GM19193 (cell line): ENCODE data around the gene CARMIL3.

ENCODE experiments used
- POLR2A ChIP-seq: IDR thresholded peaks from 4 replicates; pipeline ENCODE4 v1.6.1; 2011; ENCODE audit not compliant: insufficient read depth, insufficient read length; ENCODE audit errors: extremely low read depth

Gene CARMIL3

DNA sequence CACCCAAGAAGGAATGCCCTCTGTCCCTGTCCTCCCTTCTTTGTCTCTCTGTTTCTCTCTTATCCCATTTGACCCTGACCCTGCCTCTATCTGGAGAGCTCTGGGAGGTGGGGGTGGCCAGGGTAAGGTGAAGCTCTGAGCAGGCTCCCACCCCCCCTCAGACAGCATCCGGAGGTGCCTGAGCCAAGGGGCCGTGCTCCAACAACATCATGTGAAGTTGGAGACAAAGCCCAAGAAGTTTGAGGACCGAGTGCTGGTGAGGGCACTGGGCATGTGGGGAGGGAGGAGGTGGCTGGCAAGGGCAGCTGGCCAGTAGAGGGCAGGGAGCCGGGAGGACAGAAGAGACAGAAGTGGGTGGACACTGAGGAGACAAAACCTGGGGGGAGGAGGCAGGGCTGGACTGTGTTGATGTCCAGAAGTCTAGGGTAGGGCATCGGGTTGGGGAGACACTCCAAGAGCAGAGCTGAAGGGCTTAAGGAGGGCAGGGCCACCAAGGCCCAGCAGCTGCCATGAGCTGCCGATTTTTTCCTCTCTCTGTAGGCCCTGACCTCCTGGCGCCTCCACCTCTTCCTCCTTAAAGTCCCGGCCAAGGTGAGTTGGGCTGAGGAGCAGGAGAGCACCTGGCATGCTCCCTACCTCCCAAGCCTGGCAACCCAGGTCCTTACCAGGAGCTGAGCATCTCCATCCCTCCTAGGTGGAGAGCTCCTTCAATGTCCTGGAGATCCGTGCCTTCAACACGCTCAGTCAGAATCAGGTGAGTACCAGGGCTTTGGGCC, 1.9 kb downstream of the CARMIL3 start:
- no peak for TF ChIP-seq POLR2A

DNA sequence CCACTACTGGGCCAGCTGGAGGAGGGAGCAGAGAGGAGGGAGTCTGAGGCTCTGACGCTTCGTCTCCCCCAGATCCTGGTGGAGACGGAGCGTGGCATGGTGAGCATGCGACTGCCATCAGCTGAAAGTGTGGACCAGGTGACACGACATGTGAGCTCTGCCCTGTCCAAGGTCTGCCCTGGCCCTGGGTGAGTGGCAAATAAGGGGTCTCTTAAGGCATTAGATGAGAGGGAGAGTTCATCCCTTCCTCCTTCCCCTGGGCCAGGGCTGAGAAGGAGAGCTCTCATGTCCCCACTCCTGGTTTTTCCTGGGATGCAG, 2.5 kb downstream of the CARMIL3 start:
- TF ChIP-seq POLR2A = no peak

DNA sequence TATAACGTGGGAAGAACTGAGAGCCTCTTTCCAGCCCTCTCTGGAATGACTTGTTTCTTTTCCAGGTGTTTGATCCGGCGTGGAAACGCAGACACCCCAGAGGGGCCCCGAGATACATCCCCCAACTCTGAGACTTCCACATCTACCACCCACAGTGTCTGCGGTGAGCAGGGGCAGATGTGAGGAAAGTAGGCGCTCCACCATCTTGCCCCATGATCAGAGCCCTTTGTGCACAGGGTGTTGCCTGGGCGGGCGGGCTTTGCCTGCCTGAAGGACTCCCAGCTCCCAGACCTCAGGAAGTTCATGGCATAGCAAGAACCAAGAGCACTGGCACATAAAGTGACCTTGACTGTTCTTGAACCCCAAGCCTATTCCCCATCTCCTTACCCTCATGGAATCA, 2.8 kb downstream of the CARMIL3 start:
- TF ChIP-seq POLR2A = no peak

DNA sequence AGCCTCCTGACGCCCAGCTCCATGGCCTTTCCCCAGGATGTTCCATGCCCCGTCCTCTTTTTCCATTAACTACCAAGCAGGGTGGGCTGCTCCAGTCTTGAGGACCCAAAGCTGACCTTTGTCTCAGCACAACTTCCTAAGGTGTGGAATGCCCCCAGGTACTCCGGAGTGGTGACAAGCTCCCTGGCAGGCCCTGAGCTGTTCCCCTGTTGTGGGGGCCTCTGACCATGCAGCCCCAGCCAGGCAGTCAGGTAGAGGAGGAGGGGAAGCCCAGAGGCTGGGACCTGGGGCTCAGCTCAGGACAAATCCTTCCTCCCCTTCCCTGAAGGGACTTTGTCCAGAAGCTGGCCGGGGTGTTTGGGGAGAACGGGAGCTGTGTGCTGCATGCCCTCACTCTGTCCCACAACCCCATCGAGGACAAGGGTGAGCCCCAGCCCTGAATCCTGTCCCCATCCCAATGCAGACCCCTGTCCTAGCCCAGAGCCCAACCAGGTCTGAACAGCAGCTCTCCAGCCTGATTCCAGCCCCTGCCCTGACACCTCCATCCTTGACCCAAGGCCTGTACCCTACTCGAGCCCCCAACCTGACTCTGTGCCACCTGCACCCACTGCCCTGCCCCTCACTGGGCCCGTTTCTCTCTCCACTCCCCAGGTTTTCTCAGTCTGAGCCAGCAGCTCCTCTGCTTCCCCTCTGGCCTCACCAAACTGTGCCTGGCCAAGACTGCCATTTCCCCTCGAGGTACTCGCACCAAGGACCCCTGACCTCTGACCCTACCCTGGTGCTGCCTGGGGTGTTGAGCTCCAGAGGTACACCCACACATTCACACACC, 4.4 kb downstream of the CARMIL3 start:
- TF ChIP-seq POLR2A = no peak

DNA sequence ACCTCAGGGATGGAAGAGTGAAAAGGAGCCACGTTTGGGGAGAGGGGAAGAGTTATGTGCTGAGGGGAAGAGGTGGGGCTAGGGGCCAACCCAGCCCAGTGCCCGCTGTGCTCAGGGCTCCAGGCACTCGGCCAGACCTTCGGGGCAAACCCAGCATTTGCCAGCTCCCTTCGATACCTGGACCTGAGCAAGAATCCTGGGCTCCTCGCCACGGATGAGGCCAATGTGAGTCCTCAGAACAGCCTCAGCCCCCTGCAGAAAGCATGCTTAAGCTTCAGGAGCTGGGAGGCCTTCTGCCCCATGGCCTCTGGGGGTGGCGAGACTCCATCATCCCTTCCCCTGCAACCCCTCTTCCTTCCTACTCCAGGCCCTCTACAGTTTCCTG, 5.0 kb downstream of the CARMIL3 start:
- TF ChIP-seq POLR2A = no peak

DNA sequence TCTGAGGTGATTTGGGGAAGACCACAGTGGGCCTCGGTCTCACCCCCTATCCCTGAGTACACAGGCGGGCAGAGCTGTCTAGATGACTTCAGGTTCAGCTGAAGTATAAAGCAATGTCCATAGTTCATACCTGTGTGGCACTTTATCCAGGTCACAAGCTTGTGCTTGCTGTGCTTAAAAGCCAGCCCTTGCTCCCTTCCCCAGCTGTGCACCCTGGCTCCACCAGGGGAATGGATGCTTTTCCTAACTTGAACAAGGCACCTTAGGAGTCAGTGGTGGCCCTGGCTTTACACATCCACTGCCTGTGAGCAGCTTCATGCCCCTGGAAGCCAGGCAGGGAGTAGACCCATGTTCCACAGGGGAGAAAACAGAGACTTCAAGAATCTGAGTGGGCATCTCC, 5.5 kb downstream of the CARMIL3 start:
- TF ChIP-seq POLR2A = no peak

DNA sequence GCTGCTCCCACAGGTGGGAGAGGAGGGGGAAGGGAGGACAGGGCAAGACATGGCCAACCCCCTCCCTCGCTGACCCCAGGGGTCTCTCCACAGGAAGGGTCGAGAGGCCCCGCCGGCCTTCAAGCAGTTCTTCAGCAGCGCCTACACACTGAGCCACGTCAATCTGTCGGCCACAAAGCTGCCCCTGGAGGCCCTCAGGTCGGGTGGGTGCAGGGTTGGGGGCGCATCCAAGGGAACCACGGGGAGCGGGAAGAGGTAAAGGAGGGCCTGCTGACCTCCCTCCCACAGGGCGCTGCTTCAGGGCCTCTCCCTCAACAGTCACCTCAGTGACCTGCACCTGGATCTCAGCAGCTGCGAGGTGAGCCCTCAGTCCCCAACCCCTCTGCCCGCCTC, 6.1 kb downstream of the CARMIL3 start:
- TF ChIP-seq POLR2A = no peak

DNA sequence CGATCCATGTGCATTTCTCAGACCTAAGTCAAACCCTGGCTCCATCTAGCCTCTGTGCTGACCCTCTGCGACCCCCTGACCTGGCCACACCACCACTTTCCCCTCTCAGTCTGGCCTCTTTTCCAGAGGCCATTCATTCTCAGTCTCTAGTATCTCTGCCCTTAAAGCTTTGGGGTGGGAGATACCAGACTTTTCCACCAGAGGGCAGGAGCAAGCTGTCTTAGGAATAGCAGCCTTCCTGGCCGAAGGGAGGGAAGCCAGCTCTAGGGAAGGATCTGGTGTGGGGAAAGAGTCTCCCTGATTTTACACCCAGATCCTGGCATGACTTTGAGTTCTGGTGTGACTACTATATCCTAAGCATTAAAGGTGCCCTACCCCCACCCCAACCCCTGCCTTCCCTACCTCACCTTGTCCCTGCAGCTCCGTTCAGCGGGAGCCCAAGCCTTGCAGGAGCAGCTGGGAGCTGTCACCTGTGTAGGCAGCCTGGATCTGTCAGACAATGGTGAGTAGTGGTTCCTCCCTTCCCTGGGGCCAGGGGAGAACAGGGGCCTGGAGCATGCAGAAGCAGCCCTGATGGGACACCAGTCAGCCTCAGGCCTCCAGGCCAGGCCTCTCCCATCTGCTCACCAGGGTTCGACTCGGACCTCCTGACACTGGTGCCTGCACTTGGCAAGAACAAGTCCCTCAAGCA, 6.6 kb downstream of the CARMIL3 start:
- no peak for TF ChIP-seq POLR2A

DNA sequence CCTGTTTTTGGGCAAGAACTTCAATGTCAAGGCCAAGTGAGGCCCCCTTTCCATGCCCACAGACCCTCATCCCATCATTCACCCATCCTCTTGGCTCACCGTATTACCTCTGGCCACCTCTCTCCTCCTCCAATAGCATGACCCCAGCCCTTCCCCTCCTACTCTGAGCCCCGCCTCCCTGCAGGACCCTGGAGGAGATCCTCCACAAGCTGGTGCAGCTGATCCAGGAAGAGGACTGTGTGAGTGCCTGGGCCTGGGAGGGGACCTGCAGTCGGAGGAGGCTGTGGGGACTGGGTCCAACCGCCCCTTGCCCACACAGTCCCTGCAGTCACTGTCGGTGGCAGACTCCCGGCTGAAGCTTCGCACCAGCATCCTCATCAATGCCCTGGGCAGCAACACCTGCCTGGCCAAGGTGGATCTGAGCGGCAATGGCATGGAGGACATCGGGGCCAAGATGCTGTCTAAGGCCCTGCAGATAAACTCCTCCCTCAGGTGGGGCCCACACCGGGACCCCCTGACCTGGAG, 7.2 kb downstream of the CARMIL3 start:
- no peak for TF ChIP-seq POLR2A

DNA sequence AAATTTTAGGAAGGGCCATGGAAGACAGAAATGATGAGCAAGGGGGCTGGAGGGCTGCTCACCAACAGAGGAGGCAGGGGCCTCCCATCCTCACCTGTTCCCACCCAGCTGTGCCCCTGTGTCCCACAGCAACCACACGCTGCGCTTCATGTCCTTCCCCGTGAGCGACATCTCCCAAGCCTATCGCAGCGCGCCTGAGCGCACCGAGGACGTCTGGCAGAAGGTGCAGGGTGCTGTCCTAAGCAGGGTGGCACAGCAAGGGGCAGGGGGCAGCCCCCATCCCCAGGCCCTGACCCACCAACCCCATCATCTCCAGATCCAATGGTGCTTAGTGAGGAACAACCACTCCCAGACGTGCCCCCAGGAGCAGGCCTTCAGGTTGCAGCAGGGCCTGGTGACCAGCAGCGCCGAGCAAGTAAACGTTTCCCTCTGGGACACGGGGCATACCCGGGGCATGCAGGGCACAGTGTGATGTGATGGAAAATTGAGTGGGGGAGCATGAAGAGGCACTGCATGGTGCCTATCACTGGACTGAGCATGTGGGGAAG, 8.1 kb downstream of the CARMIL3 start:
- no peak for TF ChIP-seq POLR2A

DNA sequence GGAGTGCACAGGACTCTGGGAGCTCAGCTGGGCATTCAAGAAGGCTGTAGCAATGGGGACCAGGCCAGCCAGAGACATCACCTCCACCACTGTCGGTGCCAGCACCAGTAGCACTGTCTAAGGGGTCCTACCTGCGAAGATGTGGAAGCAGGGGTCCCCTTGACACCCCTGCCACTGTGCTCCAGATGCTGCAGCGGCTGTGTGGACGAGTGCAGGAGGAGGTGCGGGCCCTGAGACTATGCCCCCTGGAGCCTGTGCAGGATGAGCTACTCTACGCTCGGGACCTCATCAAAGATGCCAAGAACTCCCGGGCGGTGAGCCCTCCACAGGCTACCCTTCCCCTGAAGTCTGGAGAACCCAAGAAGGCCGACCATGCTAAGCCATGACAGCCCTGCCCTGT, 8.6 kb downstream of the CARMIL3 start:
- no peak for TF ChIP-seq POLR2A

DNA sequence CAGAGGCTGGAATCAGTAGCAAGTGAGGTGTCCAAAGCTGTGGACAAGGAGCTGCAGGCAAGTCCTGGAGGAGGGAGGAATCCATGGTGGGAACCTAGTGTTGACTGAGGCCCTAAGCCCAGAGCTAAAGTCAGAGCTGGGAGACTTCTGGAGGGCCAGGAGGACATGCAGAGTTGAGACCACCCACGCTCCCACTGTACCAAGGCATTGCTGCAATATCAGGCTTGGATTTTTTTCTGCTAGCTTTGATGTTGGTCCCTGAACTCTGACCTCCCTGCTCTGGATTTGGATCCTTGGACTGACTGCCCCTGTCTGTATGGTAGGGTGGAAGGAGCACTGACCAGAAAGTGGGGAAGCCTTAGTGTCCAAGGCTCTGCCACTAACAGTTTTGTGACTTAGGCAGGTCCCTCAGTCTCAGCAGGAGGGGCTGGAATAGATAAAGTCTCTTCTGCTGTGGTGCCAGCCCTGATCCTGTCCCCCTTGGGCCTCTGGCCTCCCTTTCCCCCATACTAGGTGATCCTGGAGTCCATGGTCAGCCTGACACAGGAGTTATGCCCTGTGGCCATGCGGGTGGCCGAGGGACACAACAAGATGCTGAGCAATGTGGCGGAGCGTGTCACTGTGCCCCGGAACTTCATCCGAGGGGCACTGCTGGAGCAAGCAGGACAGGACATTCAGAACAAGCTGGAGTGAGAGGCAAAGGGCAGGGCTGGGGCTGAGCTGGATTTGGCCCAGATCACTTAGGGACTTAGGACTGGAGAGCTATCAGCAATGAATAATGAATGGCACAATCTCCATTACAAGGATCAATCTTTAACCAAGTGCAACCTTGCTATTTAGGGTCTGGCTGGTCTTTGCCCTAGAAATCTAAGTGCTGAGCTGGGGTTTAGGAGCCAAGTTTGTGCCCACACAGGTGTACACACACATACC, 9.4 kb downstream of the CARMIL3 start:
- TF ChIP-seq POLR2A = no peak

DNA sequence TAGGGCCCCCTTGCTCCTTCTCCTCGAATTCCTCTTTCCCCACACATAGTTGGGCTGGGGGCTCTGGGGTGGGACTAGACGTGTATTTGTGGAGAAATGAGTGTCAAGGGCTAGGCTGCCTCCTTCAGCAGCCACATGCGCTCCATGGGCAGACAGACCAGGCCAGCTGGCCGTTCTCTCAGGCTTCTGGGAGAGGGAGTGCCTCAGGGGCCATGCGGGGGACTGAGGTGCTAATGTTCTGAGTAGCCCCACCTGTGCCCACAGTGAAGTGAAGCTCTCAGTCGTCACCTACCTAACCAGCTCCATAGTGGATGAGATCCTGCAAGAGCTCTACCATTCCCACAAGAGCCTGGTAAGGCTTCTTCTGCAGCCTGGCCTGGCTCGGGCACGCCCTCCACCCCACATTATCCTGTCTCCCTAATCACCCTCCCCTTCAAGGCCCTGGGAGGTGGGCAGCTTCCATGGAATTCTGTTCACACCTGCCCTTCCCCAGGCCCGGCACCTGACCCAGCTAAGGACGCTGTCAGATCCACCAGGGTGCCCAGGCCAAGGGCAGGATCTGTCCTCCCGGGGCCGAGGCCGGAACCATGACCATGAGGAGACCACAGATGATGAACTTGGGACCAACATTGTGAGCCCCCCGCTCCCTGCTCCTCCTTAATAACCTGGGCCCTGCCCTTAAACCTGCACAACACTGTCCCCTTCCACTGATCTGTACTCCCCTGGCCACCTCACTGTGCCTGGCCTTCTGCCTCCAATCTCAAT, 10.6 kb downstream of the CARMIL3 start:
- TF ChIP-seq POLR2A = no peak

DNA sequence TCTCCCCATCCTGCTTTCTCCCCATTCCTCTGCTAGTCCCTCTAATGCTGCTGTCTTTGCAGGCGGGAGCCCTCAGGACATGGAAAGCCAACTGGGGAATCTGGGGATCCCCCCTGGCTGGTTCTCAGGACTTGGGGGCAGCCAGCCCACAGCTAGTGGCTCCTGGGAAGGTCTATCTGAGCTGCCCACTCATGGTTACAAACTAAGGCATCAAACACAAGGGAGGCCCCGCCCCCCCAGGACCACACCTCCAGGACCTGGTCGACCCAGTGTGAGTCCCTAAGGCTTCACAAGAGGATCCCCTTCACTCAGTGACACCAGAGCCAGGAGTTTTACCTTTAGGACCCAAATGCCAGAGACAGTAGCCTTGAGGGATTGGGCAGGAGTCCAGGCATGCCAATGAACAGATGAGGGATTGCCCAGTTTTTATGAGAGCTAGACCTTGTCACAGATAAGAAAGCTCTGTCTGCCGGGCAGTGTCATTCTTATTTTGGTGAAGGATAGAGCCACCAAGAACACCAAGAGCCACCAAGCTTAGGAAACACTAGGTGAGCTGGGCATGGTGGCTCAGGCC, 11.5 kb downstream of the CARMIL3 start:
- TF ChIP-seq POLR2A = no peak
